HepG2 (cell line): ENCODE data around the gene FAM78A.

Experiments used
- FOXK2 ChIP-seq: fragments of 450-650 bp; IDR thresholded peaks from 2 replicates; pipeline ENCODE4 v1.6.1; 2016
- HOXA7 ChIP-seq: sonication (generic); formaldehyde crosslinking; IDR thresholded peaks from 2 replicates; pipeline ENCODE4 v1.8.1; 2022; ENCODE audit warnings: mild to moderate bottlenecking, missing genetic modification reagents, moderate library complexity
- NR1H2 ChIP-seq: sonication (generic); formaldehyde crosslinking; IDR thresholded peaks from 2 replicates; pipeline ENCODE4 v1.8.1; 2022; ENCODE audit warnings: low read depth, missing genetic modification reagents, borderline replicate concordance
- RNF2 ChIP-seq: fragments of 450-650 bp; conservative IDR thresholded peaks from 2 replicates; pipeline ENCODE4 v1.6.1; 2016; ENCODE audit warnings: low read depth
- SOX13 ChIP-seq, 3 experiments: fragments of 450-650 bp in 1 of 3; sonication (generic) in 1 of 3; formaldehyde crosslinking in 1 of 3; IDR thresholded peaks in 2 of 3; conservative IDR thresholded peaks in 1 of 3; 2 replicates each; pipeline versions ENCODE4 v1.5.0 to v1.6.1; 2016 to 2020; ENCODE audit warnings: antibody characterized with exemption in 1 of 3, mild to moderate bottlenecking in 1 of 3, missing compliant biosample characterization in 1 of 3, missing genetic modification reagents in 1 of 3, moderate library complexity in 1 of 3
- STAT5B ChIP-seq: sonication (generic); formaldehyde crosslinking; IDR thresholded peaks from 2 replicates; pipeline ENCODE4 v1.4.0; 2020; ENCODE audit warnings: missing genetic modification reagents
- TCF12 ChIP-seq, 2 experiments: fragments of 450-650 bp in 1 of 2; sonication (generic) in 1 of 2; formaldehyde crosslinking in 1 of 2; IDR thresholded peaks; 2 replicates each; pipeline versions ENCODE4 v1.6.1 to v1.8.0; 2017 to 2022; ENCODE audit warnings: antibody characterized with exemption in 1 of 2, mild to moderate bottlenecking in 1 of 2, missing genetic modification reagents in 1 of 2, moderate library complexity in 1 of 2
- ZNF331 ChIP-seq: sonication (generic); formaldehyde crosslinking; IDR thresholded peaks from 2 replicates; pipeline ENCODE4 v1.4.0; 2020; ENCODE audit warnings: missing genetic modification reagents
- TF ChIP-seq, protein P1 (sequence below): sonication (generic); formaldehyde crosslinking; IDR thresholded peaks from 2 replicates; pipeline ENCODE4 v1.5.0; 2020; ENCODE audit warnings: mild to moderate bottlenecking, missing genetic modification reagents, moderate library complexity
- TF ChIP-seq, protein P2 (sequence below): sonication (generic); formaldehyde crosslinking; IDR thresholded peaks from 2 replicates; pipeline ENCODE4 v1.8.1; 2022; ENCODE audit warnings: mild to moderate bottlenecking, missing genetic modification reagents

DNA sequence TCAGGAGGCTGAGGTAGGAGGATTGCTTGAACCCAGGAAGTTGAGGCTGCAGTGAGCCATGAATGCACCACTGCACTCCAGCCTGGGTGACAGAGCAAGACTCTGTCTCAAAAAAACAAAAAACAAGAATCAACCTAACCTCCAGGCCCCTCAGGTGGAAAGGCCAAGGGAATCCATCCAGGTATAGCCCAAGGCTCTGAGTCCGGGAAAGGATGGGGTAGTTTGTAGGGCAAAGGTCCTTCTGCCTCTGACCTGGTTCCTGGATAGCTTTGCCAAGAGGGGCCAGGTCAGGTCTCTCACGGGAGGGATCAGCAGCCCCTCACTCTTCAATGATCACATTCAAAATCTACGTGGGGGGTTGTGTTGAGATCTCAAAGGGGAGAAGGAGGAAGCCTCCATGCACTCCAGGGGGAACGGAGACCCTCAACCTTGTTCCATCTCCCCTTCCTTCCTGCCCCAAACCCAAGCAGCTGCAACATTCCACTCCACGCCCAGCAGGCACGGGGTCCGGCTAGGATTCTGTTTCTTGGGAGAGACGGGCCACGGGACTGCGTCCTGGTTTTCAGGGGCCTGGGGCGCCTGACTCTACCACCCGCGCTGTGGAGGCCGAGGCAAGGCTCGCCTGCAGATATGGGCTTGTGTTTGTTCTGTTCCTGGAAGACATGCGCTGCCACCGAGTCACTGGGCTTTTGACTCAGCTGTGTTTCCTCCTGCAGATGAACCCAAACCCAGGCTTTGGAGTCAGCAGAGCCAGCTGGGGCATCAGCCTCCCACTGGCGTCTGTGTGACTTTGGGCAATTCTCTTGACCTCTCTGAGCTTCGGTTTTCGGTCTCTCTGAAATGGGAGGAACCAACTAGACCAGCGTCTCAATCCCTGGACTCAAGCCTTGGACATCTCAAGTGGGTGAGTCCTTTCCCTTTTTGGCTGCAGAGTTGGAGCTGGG lies 48.7 kb upstream of the FAM78A start:
- TF ChIP-seq, protein P1, sequence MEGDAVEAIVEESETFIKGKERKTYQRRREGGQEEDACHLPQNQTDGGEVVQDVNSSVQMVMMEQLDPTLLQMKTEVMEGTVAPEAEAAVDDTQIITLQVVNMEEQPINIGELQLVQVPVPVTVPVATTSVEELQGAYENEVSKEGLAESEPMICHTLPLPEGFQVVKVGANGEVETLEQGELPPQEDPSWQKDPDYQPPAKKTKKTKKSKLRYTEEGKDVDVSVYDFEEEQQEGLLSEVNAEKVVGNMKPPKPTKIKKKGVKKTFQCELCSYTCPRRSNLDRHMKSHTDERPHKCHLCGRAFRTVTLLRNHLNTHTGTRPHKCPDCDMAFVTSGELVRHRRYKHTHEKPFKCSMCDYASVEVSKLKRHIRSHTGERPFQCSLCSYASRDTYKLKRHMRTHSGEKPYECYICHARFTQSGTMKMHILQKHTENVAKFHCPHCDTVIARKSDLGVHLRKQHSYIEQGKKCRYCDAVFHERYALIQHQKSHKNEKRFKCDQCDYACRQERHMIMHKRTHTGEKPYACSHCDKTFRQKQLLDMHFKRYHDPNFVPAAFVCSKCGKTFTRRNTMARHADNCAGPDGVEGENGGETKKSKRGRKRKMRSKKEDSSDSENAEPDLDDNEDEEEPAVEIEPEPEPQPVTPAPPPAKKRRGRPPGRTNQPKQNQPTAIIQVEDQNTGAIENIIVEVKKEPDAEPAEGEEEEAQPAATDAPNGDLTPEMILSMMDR (CRISPR knock-in tag) = no peak
- TF ChIP-seq ZNF331 (no peak), FOXK2 (no peak), SOX13 (IDR thresholded peaks at IDR 0.05) (no peak), SOX13 (CRISPR knock-in tag; conservative IDR thresholded peaks at IDR 0.05 in 1 of 2, IDR thresholded peaks at IDR 0.05 in 1 of 2) (no peak), STAT5B (CRISPR knock-in tag) (no peak), RNF2 (no peak), NR1H2 (CRISPR knock-in tag) (no peak), HOXA7 (CRISPR knock-in tag) (no peak), TCF12 (IDR thresholded peaks at IDR 0.05) (no peak), TCF12 (CRISPR knock-in tag; IDR thresholded peaks at IDR 0.05) (no peak)
- TF ChIP-seq, protein P2, sequence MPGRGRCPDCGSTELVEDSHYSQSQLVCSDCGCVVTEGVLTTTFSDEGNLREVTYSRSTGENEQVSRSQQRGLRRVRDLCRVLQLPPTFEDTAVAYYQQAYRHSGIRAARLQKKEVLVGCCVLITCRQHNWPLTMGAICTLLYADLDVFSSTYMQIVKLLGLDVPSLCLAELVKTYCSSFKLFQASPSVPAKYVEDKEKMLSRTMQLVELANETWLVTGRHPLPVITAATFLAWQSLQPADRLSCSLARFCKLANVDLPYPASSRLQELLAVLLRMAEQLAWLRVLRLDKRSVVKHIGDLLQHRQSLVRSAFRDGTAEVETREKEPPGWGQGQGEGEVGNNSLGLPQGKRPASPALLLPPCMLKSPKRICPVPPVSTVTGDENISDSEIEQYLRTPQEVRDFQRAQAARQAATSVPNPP = no peak
